ENCODE measurements around the gene CHAMP1.

DNA sequence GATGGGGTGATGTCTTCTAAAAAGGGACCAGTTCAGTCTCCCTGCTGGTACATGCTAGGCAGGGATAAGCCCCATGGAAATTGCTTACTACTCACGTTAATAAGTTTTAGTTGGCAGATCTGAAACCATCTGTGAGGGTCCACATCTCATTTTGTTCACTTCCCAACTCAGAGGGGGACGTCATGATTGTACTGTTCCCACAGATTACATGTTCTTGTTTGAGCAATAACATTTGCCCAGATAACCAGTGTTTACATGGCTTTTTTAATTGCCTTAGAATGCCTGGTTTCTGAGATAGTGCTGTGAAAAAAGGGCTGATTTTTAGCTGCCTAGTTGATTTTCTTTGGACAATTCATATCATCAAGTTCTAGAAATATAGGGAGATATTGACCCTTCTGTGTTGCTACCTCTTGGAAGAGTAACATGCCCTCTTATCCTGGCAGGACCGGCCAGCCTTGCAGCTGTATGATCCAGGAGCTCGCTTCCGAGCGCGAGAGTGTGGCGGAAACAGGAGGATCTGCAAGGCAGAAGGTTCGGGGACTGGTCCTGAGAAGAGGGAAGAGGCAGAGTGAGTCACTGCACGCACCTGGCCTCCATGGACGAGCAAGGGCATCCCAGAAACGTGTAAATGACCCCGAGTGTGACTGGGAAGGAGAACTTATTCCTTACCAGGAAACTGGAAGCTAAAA lies 9.8 kb upstream of the CHAMP1 start:
- TF ChIP-seq, protein P1, sequence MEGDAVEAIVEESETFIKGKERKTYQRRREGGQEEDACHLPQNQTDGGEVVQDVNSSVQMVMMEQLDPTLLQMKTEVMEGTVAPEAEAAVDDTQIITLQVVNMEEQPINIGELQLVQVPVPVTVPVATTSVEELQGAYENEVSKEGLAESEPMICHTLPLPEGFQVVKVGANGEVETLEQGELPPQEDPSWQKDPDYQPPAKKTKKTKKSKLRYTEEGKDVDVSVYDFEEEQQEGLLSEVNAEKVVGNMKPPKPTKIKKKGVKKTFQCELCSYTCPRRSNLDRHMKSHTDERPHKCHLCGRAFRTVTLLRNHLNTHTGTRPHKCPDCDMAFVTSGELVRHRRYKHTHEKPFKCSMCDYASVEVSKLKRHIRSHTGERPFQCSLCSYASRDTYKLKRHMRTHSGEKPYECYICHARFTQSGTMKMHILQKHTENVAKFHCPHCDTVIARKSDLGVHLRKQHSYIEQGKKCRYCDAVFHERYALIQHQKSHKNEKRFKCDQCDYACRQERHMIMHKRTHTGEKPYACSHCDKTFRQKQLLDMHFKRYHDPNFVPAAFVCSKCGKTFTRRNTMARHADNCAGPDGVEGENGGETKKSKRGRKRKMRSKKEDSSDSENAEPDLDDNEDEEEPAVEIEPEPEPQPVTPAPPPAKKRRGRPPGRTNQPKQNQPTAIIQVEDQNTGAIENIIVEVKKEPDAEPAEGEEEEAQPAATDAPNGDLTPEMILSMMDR (IDR thresholded peaks at IDR 0.05): no peak
- no peak for TF ChIP-seq POLR2AphosphoS5 (IDR thresholded peaks at IDR 0.05; ENCODE audit: low read depth, low read length)
- TF ChIP-seq, protein P2, sequence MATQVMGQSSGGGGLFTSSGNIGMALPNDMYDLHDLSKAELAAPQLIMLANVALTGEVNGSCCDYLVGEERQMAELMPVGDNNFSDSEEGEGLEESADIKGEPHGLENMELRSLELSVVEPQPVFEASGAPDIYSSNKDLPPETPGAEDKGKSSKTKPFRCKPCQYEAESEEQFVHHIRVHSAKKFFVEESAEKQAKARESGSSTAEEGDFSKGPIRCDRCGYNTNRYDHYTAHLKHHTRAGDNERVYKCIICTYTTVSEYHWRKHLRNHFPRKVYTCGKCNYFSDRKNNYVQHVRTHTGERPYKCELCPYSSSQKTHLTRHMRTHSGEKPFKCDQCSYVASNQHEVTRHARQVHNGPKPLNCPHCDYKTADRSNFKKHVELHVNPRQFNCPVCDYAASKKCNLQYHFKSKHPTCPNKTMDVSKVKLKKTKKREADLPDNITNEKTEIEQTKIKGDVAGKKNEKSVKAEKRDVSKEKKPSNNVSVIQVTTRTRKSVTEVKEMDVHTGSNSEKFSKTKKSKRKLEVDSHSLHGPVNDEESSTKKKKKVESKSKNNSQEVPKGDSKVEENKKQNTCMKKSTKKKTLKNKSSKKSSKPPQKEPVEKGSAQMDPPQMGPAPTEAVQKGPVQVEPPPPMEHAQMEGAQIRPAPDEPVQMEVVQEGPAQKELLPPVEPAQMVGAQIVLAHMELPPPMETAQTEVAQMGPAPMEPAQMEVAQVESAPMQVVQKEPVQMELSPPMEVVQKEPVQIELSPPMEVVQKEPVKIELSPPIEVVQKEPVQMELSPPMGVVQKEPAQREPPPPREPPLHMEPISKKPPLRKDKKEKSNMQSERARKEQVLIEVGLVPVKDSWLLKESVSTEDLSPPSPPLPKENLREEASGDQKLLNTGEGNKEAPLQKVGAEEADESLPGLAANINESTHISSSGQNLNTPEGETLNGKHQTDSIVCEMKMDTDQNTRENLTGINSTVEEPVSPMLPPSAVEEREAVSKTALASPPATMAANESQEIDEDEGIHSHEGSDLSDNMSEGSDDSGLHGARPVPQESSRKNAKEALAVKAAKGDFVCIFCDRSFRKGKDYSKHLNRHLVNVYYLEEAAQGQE (IDR thresholded peaks at IDR 0.05; ENCODE audit: insufficient read depth in 1 of 2, low read depth in 2 of 2, low read length in 1 of 2): no peak
- no peak for TF ChIP-seq SIN3A (IDR thresholded peaks at IDR 0.05; ENCODE audit: borderline replicate concordance, insufficient read depth, low read depth, low read length)

Data from Panc1 (cell line).